Measurements from ENCODE around the gene ACSS1. TPM values are rescaled to one million over a fixed set of nuclear protein-coding genes. Genes with fewer than 3 reads are reported as not detected.

ACSS1 gene
- total RNA-seq, 1 experiment from 2014 or later: not detected

DNA sequence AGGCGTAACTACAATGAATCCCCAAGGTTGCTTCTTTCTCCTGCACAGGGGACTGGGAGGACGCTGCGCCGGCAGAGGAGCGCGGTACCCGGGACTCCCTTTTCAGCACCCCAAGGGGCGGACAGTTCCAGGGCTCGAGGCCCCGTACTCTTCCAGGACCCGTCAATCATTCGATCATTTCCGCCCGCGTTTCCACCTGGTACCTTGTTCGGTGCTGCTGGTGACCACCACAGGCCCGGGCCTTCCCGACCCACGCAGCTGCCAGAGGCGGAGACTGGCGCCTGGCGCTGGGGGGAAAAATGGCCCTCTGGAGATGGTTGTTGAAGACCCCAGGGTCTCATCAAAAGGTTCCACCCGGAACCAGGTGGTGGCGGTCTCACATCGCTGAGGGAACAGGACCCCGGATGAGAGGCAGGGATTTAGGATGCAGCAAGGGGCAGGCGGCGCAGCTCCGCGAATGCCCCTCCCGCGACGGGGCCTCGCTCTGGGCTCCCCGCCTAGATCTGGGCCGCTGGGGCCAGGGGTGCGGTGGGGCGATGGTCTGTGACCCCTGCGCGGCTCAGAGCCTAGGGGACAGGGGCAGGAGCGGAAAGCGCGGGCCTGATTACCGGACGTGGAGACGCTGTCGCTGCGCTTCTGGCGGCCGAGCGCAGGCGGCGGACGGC lies 23.3 kb upstream of the ACSS1 start:
- in situ Hi-C loops (cut with HindIII; ENCODE audit: low sequenced_read_pairs): no loop called here
- DNase-seq (ENCODE audit: low spot score): peak; percentile 7

DNA sequence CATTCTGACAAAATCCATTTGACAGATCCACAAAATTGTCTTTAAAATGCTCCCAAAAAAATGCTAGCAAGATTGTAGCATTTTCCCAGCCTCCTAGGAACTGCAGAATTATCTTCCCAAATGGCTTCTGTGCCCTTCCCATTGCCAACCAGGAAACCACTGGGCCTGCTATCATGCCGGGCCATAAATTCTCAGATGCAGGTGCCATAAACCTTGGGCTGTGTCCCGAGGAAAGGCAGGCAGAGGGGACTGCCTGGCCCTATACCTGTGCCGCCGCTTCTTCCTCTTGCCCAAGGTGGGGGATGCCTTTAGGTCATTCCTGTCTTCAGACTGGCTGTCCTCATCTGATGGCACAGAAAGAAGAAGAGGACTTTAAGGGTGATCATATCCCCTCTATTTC lies 21.2 kb upstream of the ACSS1 start:
- in situ Hi-C loops (cut with HindIII; ENCODE audit: low sequenced_read_pairs): no loop called here
- no peak for DNase-seq (ENCODE audit: low spot score)

DNA sequence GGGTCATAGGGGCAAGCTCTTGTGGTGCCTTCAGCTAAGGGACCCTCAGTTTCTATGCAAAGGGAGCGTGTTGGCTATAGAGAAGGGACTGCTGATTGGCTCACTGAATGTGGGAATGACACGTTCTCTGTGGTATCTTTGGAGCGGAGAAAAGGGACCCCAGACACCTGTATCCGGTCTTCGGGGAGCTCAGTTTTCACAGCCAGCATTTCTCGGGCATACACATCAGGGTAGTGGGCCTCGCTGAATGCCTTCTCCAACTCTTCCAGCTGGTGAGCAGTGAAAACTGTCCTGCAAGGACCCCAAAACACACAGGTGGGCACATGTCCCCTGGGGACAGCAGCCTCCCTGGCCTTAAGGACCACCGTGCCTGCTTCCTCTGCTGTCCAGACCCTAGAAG lies 20.7 kb upstream of the ACSS1 start:
- no peak for DNase-seq (ENCODE audit: low spot score)
- in situ Hi-C loops (cut with HindIII; ENCODE audit: low sequenced_read_pairs): no loop called here

DNA sequence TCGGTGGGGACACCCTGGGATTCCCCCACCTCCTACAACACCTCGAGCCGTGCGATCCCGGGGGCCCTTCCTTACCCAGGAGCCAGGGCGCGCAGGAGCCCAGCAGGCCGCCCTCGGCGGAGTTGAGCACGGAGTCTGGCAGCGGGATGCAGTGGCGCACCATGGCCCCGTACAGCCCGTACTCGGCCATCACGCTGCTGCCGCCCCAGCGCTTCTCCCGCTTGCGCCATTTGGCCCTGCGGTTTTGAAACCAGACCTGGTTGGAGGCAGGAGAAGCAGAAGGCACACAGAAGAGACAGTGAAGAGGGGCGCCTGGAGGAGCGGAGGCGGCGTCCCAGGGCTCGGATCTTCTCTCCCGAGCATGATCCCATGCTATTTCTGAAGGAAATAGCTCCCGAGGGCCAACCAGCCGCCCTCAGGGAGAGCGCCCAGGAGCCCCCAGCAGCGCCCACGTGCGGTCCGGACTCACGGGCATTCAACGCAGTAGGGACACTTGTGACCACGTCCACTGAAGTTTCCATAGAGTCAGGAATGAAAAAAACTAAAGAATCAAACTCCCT lies 19.8 kb upstream of the ACSS1 start:
- in situ Hi-C loops (cut with HindIII; ENCODE audit: low sequenced_read_pairs): no loop called here
- peak; percentile 69 for DNase-seq (ENCODE audit: low spot score)

DNA sequence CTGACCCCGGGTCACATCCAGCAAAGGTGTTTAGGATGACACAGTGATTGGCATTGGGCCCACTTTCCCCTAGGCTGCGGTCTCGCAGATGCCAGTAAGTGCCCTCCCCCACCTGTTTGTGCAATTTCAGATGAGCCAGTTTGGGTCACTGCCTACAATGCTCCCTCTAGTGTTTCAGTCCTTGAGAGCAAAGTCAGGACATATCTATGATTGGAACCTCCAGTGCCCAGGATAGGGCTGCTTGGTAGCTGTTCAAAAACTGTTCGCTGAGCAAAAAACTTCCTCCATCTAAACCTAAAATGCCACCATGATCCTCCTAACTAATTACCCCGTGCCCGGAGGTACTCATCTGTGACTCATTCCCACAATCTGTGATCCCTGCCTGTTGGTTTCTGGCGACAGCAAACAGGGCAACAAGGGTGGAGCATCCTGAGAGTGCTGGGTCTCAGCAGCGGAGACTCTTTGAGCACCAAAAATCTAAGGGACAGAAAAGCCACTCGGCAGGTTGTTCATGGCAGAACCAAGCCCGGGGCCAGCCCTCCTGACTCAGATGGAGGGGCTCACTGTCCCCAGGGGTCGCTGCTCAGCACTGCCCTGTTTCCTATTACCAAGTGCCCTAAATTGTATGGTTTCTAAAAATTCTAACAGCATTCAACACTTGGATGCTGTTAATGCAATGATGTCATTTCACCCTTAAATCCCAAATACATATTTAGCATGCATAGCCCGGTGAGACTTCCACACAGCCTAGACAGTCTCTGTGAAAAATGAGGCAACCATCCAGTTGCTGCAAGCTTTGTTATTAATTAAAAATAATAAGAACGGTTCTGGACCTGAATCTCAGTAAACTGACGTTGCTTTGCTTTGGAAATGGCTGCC lies 19.0 kb upstream of the ACSS1 start:
- DNase-seq (ENCODE audit: low spot score): peak; percentile 91
- in situ Hi-C loops (cut with HindIII; ENCODE audit: low sequenced_read_pairs): no loop called here

DNA sequence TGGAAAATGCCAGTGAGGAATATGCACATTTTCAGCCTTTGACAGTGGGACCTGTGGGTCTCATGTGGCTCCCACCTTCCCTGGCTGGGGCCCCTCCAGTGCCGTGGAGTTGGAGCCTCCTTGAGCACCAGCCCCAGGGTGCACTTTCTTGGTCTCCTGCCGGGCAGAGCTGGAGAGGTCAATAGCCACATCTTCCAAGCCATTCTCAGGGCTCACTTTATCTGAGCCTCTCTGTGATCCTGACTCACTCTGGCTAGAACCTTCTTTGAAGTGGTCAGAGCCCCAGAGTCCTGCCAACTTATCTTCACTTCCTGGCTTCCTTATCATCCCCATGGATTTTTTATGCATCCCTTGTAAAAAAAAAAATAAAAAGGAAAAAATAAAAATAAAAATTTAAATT lies 18.3 kb upstream of the ACSS1 start:
- in situ Hi-C loops (cut with HindIII; ENCODE audit: low sequenced_read_pairs): no loop called here

DNA sequence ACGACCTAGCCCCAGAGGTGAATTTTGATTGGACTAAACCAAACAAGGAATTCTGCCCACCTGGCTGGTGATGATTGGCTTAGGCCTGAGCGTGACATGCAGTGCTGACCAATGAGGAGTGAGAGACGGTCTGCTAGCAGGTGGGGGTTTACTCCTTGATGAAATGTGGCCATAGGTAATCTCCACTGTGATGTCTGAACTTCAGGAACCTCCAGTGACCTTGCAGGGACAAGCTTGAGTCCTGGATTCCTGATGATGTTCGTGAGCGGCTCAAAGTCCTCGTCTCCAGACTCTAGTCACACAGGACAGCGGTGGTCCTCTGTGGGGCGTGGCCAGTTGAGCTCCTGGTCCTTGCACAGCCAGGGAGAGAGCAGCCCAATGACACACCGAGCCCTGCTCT lies 15.6 kb upstream of the ACSS1 start:
- in situ Hi-C loops (cut with HindIII; ENCODE audit: low sequenced_read_pairs): no loop called here

More for the DNA sequence above, 18.3 kb upstream of the ACSS1 start:
- no peak for DNase-seq (ENCODE audit: low spot score)

DNA sequence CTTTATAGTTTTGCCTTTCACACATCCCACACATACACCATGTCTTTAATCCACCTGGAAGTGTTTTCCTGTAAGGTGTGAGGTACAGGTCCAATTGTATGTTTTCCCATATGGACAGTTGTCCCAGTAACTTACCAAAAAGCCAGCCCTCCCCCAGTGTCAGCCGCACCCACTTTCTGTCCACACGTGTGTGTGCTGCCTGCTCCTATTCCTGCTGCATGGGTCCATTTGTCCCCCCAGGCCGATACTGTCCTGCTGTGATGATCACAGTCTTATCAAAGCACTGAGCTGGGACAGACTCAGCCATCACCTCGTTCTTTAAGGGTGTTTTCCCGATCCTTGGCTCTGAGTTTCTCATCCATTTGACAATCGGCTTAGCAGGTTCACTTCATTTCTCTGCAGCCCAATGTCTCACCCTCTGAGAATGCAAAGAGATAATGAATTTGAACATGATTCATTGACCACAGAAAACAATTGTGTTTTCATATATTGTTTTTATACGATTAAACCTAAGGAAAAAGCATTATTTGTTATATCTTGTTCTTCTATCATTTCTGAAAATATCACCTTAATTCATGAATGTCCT lies 14.4 kb upstream of the ACSS1 start:
- no peak for DNase-seq (ENCODE audit: low spot score)
- in situ Hi-C loops (cut with HindIII; ENCODE audit: low sequenced_read_pairs): no loop called here

More for the DNA sequence above, 15.6 kb upstream of the ACSS1 start:
- no peak for DNase-seq (ENCODE audit: low spot score)

DNA sequence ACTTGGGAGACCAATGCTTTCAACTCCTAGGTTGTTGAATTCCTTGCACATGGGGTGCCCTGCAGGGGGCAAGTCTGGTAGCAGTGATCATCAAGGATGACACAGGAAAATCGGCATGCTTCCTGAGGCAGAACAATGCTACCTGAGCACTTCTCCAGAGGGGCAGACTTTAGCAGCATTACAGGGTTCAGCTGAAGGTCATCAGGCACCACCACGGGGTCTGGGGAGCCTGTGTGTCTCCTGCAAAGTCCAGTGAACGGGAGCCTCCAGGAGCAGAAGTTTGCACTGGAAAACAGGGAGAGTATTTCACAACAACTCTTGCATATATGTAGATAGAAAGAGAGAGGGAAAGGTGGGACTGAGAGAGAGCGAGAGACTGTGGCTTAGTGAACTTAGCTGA lies 13.8 kb upstream of the ACSS1 start:
- in situ Hi-C loops (cut with HindIII; ENCODE audit: low sequenced_read_pairs): no loop called here
- DNase-seq (ENCODE audit: low spot score): no peak

DNA sequence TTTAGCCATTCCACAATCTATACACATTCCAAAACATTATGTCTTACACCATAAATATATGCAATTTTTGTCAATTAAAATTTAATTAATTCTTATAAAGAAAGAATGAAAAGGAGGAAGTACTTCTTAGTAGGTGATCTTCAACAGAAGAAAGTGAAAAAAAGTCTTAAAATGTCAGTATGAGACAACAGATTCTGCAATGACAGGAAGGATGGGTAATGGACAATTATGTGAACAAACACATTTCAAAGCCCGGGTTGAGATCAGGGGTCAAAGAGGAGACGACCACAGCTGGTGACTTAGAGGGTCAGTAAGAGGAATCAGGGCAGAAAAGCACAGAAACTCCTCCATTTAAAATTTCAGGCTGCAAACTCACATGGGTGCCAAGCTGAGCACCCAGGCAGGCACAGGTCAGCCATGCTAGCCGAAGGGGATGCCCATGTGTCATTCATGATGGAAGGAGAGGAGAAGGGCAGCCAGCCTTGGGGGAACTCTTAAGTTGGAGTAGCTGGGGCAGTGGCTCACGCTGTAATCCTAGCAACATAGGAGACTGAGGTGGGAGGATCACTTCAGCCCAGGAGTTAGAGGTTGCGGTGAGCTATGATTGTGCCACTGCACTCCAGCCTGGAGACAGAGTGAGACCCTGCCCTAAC lies 13.0 kb upstream of the ACSS1 start:
- DNase-seq (ENCODE audit: low spot score): no peak
- in situ Hi-C loops (cut with HindIII; ENCODE audit: low sequenced_read_pairs): no loop called here

DNA sequence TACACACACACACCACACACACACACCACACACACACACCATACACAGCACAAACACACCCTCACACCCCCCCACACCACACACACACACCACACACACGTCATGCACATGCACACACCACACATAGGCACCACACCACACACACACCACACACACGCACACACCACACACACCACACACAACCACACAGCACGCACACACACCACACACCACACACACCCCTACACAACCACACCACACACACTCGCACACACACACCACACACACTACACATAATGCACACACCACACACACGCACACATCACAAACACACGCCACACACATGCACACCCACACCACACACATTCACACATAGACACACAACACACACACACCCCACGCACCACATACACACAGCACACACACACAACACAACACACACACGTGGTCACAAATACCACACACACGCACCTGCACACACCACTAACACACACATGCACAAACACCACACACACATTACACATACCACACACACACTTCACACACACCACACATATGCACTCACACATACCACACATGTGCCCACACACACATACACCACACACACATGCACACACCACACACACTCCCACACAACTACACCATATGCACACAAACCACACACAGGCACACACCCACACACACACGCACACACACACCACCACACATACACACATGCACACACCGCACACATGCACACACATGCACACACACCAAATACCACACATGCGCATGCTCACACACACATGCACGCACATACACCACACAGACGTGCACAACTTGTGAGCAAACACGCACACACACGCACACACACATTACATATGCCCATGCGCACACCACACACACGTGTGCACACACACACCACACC lies 9.4 kb upstream of the ACSS1 start:
- no peak for DNase-seq (ENCODE audit: low spot score)
- in situ Hi-C loops (cut with HindIII; ENCODE audit: low sequenced_read_pairs): no loop called here

DNA sequence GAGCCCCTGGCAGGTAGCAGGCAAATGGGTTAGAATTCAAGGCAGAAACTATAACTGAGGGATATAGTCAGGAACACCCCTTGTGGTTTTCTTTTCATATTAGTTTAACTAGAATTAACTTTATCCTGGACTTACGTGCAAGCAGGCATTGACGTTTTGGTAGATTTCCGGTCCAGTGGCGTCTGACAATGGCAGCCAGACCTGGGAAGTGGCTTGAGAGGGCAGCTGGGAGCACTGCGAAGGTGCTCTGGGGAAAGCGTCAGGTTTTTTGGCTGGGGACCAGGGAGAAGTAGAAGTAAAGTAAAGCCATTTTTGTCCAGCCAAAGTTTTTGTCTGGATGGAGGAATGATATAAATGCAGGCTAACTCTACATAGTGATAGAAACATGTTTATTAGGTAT lies 8.4 kb upstream of the ACSS1 start:
- in situ Hi-C loops (cut with HindIII; ENCODE audit: low sequenced_read_pairs): no loop called here
- no peak for DNase-seq (ENCODE audit: low spot score)

DNA sequence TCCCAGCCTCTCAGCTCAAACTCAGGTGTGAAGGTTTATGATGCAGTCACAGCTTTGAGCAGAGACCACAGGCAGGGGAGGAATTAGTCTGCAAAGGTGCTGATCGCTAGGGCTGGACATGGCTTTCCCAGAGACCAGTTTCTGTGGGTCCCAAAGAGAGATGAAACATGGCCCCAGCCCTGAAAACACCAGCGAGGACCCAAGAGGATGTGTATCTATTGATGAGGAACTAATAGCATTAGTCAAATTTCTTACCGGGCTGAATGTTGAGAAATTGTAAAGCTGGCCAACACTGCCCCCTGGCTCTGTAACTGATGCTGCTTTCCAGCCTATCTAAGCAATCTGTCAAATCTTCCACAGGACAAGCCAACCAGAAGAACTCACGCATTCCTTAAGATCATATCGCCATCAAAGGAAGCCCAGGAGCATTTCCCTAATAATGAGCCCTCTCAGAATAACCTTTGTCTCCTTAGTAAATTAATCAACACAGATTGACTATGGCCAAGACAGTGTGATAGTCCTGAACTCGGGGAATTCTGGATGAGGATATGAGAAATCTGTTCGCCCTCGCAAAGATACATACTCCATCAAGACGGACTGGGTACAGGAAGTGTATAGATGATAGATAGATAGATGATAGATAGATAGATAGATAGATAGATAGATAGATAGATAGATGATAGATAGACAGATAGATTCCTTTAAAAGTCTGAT lies 7.8 kb upstream of the ACSS1 start:
- in situ Hi-C loops (cut with HindIII; ENCODE audit: low sequenced_read_pairs): no loop called here
- DNase-seq (ENCODE audit: low spot score): peak; percentile 88

DNA sequence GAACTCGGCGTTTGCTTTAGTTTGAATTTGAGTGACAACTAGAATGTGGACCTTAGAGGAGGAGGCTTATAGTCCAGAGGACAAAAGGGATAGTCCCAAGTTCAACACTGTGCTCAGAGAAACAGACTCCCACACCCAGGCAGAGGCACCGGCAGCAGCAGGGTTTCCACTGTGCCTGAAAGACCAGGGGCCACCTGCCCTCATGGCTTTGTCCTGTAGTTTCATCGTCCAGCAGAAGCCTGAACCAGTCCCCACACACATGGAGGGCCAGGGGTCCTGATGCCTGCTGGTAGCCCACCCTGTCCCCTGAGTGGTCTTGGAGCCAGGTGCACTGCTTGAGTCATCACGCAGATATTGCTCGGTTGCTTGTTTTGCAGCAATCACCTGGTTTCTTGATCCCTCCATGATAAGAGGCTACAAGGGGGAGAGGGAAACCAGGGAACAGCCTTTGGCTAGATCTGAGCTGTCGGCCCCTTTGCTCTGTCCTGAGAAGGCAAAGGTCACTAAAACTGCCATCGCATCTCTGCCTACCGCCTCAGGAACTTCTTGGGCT lies 7.2 kb upstream of the ACSS1 start:
- in situ Hi-C loops (cut with HindIII; ENCODE audit: low sequenced_read_pairs): no loop called here
- no peak for DNase-seq (ENCODE audit: low spot score)

DNA sequence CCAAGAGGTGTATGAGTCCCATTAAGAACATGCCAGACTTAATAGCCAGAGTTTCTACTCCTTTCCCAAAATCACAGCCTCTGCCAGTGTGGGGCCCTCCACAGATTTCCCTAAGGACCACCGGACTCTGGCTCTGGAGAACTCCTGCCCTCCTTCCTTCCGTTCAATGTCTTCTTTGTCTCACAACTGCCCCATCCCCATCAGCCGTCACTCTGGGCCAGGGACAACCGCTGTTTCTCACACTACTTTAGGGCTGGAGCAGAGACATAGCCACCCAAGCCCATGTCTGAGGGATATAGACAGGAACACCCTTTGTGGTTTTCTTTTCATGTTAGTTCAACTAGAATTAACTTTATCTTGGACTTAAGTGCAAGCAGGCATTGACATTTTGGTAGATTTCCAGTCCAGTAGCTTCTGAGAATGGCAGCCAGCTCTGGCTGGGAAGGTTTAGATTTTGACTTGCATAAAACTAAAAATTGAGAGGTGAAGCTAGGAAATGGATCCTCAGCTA lies 6.7 kb upstream of the ACSS1 start:
- in situ Hi-C loops (cut with HindIII; ENCODE audit: low sequenced_read_pairs): no loop called here
- no peak for DNase-seq (ENCODE audit: low spot score)

DNA sequence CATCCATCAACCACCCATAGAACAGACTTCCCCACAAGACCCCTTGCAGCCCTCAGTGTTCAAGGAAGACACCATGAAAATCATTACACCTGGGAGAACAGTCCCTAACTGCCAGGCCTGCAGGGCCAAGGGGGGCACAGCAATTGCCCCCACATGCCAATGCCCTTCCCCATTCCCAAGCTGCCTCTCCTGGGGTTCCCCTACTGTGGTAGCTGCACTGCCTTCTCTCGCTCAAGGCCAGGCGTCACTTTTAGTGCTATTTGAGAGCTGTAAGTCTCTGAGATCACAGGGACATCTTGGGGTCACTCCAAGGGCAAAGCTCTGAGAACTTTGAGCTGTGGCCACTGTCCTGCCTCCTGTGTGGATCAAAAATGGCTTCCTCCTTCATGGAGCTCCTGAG lies 6.0 kb upstream of the ACSS1 start:
- in situ Hi-C loops (cut with HindIII; ENCODE audit: low sequenced_read_pairs): no loop called here
- DNase-seq (ENCODE audit: low spot score): no peak

DNA sequence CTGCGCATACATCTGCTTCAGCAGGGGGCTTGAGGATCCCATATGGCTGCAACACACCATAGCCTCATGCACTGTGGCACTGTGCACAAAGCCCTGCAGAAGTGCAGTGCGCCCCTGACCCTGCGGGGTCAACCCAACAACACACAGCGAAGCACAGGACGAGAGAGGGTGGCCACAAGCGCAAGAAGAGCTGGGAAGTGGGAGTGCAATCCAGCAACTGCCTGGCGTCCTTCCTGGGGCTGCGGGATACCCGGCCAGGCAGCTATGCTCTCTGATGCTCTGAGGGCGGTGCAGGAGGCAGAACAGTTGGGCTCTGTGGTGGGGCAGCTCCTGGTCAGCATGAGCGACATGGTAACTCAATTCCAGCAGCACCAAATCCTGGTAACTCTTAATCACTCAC lies 5.6 kb upstream of the ACSS1 start:
- no peak for DNase-seq (ENCODE audit: low spot score)
- in situ Hi-C loops (cut with HindIII; ENCODE audit: low sequenced_read_pairs): no loop called here

DNA sequence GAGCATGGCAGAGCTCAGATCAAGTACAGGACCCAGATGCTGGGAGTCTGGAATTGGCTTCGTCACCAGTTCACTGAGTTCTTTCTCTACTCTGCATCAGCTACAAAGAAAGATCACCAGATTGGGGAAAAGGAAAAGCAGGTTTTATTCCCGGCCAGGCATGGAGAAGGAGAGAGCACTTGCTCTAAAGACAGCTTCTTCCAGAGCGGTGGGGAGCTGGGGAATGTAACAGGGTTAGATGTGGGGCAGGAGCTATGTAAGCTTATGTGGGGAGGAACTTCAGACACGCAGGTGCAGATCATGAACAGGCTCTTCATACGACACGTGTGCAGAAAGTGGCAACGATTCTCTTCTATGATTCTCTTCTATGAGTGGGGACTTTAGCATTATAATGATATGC lies 4.9 kb upstream of the ACSS1 start:
- no peak for DNase-seq (ENCODE audit: low spot score)
- in situ Hi-C loops (cut with HindIII; ENCODE audit: low sequenced_read_pairs): no loop called here

Data from G401 (cell line).